ENCODE data around the gene DKK2.
"Not testable (repeated sequence)": the region's sequence is repeated elsewhere in the genome, so short reads cannot be mapped to it uniquely, and the experiment has no call there.

GRCh38 chr4:106908049-106908448 lies 128.1 kb downstream of the DKK2 start:
- TF ChIP-seq CTCF (conservative IDR thresholded peaks at IDR 0.05 in 1 of 2, IDR thresholded peaks at IDR 0.05 in 1 of 2; ENCODE audit: extremely low read depth in 1 of 2, insufficient read depth in 1 of 2, low read depth in 1 of 2, low read length in 2 of 2); EZH2 (IDR thresholded peaks at IDR 0.05; ENCODE audit: borderline replicate concordance, low read length): not testable (repeated sequence)

All from mammary epithelial cell (primary cell).